GM18909 (cell line): ENCODE results near the gene SLC22A3.

ENCODE experiments used
- ATAC-seq: cut with Tn5 transposase; IDR thresholded peaks from one replicate; pipeline ENCODE4 v1.9.1; 2021; ENCODE audit warnings: mild to moderate bottlenecking; ENCODE audit not compliant: unreplicated experiment, poor library complexity

SLC22A3 gene

DNA sequence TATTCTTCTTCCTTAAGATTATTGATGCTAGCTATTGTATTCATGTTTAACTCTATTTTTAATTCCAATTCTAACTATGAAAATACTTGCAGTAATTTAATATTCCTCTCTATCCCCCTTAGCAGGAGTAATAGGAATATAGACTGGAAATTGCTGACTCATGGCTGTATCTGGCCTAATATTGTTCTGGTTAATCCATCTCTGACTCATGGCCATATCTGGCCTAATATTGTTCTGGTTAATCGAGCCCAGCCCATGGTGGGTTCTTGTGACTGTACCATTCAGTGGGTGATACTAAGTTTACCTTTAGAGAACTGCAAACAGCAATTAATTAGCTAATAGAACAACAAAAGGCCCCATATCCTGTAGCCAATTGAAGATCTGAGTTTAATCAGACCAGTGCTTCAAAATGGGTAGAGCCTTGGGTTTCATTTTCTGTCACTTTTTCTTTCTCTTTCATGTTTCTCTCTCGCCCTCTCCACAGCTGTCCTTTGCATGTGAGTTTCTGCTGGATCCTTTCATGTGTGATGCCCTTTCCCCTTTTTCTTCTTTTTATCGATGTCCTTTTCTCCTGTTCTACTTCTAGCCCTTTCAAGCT lies 50.6 kb downstream of the SLC22A3 start:
- peak; percentile 98 for ATAC-seq

DNA sequence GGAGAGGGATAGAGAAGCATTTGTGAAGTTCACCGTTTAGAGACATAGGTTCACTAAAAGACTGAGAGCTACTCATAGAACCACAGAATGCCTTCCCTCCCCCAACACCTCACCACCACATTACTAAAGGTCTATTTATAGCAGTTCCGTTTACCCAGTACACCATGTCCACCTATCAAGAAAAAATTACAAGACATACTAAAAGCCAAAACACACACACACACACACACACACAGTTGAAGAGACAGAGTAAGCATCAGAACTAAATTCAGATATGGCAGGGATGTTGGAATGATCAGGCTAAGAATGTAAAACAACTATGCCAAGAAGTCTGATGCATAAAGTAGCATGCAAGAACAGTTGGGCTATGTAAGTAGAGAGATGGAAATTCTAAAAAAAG lies 52.3 kb downstream of the SLC22A3 start:
- ATAC-seq: no peak

DNA sequence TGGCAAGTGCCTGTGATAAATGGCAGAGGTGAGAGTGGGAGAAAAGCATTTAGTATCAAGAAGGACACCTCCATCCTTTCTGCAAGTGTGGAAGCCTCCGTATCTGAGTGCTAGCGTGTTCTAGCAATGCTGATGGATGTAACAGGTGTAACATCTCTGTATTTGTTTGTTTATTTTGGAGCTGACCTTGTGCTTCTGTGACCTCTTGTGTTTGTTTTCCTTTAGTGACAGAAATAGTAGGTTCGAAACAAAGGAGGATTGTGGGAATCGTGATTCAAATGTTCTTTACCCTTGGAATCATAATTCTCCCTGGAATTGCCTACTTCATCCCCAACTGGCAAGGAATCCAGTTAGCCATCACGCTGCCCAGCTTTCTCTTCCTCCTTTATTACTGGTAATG lies 60.4 kb downstream of the SLC22A3 start:
- ATAC-seq: no peak

DNA sequence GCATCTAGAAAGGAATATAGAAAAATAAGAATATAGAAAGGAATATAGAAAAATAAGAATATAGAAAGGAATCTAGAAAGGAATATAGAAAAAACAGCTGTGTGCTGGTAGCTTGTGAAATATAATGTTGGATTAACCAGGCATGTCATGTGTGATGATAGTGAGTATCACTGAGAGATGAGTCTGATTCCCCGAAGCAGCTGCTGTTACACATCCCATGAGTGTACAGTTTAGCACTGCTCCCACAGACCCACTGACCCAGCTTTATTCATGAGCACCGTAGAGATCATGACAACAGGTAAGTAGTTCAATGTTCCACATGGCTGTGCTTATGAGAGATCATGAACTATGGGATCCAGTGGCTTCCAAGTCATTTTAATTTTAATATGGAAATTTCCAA lies 64.8 kb downstream of the SLC22A3 start:
- ATAC-seq: no peak

DNA sequence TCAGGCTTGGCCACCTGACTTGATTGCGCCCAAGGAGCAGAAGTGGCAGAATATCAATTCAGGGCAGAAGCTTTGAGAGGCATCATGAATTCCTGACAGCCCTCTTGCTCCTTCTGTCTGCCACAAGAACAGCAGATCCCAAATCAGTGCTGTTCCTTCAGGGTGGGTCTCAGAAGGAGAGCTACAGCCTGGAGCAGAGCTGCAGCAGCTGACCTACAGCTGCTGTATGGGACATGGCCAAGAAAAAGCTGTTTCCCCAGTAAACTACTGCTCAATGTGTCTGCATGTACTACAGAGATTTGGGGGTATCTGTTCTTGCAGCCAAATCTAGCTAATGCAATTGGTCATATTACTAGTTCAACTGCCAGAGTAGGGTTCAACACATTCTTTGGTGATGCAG lies 69.0 kb downstream of the SLC22A3 start:
- ATAC-seq: no peak

DNA sequence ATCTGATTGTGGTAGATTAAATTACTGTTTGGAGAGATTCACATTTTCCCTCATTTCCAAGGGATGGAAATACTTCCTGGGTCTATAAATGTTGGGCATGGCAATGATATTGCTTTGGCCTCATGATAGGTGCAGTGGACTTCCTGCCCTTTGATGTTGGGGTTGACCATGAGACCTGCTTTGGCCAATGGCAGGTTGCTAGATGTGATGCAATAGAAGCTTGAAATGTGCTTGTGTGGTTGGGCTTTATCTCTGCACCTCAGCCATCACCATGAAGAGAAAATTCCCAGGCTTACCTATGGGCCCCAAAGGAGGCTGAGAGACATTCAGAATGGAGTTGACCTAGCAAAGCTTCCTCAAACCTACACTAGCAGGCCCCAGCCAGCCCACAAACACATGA lies 69.4 kb downstream of the SLC22A3 start:
- no peak for ATAC-seq

DNA sequence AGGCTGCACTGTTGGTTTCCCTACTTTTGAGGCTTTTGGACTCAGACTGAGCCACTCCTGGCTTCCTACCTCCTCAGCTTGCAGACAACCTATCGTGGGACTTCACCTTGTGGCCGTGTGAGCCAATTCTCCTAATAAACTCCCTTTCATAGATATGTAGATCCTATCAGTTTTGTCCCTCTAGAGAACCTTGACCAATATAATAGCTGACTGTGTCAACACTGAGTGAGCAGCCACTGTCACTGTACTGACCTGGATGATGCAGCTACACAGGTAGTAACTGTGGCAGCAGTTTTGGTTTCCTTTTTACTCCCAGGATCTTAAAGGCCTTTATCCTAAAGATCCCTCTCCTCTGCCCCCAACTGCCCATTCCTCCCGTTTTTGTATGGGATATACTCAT lies 70.2 kb downstream of the SLC22A3 start:
- no peak for ATAC-seq

DNA sequence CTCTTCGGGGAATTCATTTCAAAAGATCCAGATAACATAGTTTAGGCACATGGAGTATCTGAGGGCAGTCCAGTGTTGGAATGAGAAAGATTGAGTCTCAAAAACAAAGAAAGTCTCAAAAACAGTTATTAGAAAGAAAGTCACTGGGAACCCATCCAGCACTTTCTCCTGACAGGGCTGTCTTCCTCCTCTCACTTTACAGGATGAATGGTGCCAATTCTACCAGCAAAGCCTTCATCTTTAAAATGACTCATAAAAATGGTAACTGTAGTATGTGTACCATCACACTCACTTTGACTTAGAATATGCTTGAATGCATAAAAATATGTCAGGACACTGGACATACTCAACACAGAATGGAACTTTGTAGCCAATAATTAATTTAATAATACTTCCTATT lies 71.3 kb downstream of the SLC22A3 start:
- ATAC-seq: no peak

DNA sequence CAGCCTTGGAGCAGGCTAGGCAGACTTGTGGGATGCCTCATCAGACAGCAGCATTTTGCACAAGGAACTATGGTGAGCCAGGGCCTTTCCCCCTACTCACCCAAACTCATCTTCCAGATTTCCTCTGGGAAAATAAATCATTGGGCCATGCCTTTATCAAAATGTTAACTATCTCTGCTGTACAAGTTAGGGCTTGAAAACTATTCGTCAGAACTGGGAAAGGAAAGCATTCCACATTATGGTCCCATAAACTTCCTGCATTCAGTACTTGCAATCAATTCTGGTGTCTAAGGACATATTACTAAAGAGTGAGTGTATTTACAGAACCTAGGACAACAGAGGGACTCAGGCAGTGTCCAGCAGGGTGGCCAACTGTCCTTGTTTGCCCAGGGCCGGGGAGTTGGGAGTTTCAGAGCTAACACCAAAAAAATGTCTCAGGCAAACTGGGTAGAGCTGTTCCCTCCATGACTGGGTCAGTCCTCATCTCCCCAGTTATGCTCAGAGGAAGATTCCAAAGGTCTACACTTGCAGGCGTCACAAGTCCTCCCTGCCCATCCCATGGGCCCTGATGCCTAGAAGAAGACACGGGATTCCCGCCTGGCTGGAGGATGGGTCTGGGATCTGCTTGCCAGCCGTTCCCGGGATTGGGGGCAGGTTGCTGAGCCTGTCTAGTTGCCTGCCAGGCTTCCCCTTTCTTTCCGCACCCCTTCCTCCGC lies 72.2 kb downstream of the SLC22A3 start:
- no peak for ATAC-seq

DNA sequence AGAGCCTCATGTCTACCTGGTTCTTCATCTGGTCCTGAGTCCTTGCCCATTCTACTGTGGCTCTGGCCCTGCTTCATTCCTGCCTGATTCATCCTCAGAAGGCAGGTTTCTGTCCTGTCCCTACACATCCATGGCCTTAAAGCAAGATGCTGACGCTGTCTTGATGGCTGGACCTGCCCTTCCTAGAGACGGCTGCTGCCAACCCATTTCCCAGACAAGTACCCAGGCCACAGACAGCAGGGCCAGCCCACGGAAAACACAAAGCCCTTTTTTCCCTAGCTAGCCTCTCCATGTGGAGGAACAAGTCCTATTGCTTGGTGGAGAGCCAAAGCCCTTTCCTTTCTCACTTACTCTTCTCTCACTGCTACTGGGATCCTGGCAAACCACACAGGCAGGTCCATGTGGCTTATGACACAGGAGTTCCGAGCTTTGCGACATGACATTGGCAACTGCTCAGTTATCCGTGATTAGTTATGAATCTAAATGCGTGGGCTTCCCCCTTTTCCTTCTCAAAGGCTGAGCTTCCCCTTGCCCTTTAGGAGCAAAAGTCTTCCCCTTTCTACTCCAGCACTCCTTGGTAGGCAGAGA lies 72.9 kb downstream of the SLC22A3 start:
- no peak for ATAC-seq

DNA sequence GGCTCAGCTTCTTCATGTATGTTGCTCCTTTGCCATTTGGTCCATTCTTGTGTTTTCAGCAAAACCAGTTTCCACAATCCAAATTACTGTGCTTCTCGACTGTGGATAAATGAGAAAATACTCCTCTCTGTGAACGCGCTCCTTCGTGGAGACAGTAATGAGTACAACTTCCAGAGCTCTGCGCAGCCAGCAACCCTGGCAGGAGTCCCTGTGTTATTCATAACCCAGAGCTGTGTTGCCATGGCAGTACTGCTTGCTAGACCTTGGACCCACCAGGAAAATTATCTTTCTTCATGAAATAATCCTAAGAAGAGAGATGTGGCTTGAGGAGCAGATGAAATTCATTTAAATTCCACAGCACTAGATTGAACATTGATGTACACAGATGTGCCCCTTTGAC lies 73.7 kb downstream of the SLC22A3 start:
- ATAC-seq: no peak

DNA sequence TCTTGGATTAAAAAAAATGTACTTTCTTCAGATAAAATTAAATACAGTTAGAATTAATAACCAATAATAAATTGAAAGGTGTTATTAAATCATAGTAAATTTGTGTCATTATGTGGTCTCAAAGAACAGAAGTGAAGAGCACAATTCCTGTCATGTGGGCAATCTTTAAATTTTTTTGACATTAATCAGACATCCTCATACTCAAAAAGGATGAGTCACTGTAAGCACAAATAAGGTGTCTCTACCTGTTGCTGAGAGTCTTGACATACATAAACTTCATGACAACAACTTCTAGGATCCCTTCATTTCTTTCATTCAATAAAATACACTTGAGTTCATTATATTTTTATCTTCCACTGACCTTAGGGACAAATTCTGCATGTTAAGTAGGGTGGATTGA lies 76.1 kb downstream of the SLC22A3 start:
- no peak for ATAC-seq

DNA sequence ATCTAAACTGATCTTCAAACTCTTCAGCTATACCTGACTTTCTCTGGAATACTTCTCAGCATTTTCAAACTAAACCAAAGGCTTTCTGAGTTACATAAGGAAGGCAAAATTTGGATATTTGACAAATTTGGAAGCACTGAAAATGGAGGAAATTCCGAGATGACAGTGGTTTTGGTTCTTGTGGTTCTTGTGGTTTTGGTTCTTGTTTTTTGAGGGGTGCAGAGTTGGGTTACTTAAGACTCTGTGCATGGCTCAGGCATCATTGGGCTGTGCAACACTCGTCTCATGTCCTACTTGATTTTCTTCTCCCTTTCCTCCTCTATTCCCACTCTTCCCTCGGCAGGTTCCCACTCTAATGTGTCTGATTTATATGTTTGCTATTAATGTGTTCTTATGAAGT lies 78.0 kb downstream of the SLC22A3 start:
- ATAC-seq: no peak

DNA sequence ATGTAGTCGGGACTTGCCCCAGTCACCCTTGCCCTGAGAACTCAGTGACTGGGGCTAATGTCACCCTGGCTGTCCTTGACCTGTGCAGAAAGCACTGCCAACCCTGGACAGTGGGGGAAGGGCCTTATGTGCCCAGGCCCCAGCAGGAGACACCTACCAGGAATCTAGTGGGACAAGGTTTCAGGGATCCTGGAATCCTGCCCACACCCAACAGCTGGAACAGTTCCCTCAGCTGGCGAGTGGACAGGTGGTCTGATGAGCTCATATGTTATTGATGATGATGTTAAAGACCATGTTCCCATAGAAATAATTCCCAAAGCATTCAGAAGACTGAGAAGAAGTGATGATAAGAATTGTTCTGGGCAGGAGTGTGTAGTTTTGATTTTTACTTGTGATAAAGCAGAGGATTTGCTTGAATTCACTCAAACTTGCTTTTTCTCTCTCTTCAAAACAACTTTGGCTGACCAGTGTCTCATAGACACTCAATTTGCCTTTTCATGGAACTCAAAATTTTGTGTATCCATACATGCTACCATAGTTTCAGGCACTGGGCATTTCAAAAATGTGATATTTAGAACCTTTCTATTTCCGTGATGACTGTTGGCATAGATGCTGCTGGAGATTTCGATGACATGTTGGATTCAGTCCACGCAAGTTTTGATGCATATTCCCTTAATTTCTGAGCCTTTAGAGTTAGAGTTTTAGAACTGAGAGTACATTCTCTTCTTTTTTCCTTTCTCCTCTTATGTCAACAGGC lies 79.3 kb downstream of the SLC22A3 start:
- no peak for ATAC-seq

DNA sequence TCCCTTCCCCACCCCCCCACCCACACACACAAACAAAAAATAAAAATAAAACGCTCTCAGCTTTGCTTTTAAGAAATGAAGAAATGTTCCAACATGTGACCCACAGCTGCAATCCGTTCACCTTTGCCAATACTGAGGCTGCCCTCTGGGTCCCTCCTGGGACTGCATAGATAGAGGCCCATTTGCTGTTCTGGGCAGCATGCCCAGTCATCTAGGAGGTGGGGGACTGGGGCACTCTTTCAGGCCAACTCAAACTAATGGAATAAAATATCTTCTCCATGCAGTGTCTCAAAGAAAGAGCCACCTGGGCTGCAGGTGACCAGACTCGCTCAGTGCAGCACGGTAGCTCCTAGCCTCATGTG lies 79.9 kb downstream of the SLC22A3 start:
- no peak for ATAC-seq

DNA sequence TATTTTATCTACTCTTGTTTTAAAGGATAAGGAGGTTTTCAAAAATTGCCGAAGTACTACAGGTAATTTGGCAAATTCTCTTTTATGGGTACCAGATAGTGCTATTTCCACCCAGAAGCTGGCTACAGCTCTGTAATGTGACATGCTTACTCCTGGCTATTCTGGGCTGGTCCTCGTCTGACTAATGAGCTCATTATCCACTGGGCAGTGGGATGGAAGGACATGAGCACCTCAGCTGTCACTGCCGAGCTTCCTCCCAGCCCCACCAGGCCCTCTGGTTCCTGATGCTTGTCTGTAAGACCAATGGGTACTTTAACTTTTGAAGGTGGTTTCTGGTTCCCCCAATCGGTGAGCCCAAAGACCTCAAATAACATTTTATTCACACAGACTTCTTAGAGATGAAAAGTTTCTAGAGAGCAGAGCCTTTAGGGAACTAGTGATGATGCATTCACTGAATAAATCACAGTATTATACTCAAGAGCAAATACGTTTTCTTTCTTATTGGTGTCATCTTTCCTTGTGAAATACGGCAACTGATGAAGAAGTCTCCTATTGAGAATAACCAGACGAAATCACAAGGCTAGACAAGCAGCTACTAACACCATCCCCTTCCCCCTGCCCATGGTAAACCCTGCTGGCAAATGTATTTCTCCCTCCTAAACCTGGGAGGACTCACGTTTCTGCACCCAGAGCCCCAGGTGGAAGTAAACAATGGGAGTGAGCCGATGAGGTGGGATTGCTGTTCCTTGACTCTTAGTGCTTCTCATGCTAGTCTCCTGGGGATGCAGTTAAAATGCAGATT lies 80.8 kb downstream of the SLC22A3 start:
- ATAC-seq: no peak

DNA sequence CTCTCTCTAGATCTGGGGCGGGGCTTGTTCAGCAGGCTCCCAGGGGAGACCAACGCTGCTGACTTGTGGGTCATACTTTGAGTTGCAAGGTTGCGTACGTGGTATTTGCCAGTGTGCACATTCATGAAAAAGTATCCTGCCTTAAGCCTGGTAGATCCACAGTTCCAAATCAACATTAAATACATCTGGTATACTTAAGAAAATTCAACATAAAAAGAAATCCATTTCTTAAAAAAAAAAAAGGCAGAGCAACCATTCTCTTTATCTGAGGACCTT lies 81.4 kb downstream of the SLC22A3 start:
- no peak for ATAC-seq

DNA sequence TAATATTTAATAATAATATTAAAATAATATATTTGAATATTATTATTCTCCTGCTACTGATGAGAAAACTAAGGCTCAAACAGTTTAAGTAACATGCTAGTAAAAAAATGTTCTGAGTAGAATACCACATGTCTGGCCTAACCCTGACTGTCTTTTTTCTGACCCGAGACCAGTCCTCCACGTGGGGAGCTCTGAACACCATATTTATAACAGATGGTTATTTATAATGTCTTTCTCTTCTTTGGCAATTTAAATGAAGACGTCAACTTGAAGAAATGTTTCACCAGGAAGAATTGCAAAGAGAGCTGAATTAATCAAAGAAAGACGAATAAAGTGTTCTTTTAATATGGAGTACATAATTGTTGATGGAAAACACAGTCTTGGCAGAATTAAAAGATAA lies 82.0 kb downstream of the SLC22A3 start:
- no peak for ATAC-seq

DNA sequence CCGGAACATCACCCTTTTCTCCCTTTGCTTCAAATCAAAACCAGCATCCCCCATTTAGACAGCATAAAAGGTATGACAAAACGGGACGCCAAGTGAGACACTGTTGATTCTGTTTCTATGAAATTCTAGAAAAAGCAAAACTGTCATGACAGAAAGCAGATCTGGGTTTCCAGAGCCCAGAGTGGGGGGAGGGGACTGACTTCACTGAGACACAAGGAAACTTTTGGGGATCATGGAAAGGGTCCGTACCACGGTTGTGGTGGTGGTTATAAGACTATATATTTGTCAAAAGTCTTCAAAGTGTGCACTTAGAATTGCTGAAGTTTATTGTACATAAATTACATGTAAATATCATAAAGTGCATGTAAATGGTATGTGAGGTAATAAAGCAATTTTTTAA lies 82.6 kb downstream of the SLC22A3 start:
- no peak for ATAC-seq

DNA sequence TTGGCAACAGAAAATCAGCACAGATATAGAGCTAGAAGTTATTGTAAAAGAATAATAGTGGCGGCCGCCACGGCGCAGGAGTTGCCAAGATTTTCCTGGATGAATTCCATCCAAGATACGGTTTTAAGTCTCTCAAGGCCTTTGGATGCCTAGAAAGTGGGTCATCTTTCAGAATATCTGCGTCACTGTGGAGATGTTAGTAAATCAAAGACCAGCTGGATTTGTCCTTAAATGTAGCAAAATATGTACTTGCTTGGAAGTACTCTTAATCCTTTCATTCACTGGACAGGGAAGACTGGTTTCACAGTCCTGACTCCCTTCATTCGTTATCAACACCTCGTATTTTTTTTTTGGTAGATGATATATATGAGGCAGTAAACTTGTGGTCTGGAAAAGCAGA lies 83.0 kb downstream of the SLC22A3 start:
- no peak for ATAC-seq
